ENCODE results near the gene TELO2. TPM values are rescaled to one million over a fixed set of nuclear protein-coding genes. Genes with fewer than 3 reads are reported as not detected.

TELO2 gene
- total and polyA plus RNA-seq, 4 donors: 24.4 to 64.2 (median 42.8) TPM

- WGBS, 2 donors: 76 to 89% methylated on average over 14 to 15 of the region's 15 CpGs
These were observed 59.0 kb downstream of the TELO2 start for GRCh38 chr16:1552129-1552528.

GRCh38 chr16:1553946-1554825 is 61.0 kb downstream of the TELO2 start:
- Histone ChIP-seq H3K9me3 (ENCODE audit: control insufficient read depth in 4 of 4, insufficient read depth in 3 of 4, low read length in 3 of 4) (no peaks in the 10 kb centered on the region), H3K4me3 (no peak overlapping the region), H3K9ac (ENCODE audit: insufficient read depth in 1 of 2, low read length in 2 of 2) (no peak overlapping the region), H3K27me3 (ENCODE audit: control insufficient read depth in 3 of 3, insufficient read depth in 3 of 3, low read length in 2 of 3) (no peaks in the 10 kb centered on the region), H3K27ac (ENCODE audit: low read depth in 1 of 2, low read length in 1 of 2) (no peak overlapping the region), H3K36me3 (ENCODE audit: control insufficient read depth in 4 of 4, insufficient read depth in 4 of 4, low read length in 4 of 4) (peaks cover 0 to 57% (median 24%) of the 10 kb centered on the region in 4 donors), H3K4me1 (ENCODE audit: control insufficient read depth in 5 of 5, insufficient read depth in 5 of 5, low read length in 5 of 5) (peaks cover 0 to 15% (median 0%) of the 10 kb centered on the region in 5 donors)
- WGBS, 2 donors: 93 to 94% methylated on average over 19 of the region's 19 CpGs
- TF ChIP-seq, protein P1, sequence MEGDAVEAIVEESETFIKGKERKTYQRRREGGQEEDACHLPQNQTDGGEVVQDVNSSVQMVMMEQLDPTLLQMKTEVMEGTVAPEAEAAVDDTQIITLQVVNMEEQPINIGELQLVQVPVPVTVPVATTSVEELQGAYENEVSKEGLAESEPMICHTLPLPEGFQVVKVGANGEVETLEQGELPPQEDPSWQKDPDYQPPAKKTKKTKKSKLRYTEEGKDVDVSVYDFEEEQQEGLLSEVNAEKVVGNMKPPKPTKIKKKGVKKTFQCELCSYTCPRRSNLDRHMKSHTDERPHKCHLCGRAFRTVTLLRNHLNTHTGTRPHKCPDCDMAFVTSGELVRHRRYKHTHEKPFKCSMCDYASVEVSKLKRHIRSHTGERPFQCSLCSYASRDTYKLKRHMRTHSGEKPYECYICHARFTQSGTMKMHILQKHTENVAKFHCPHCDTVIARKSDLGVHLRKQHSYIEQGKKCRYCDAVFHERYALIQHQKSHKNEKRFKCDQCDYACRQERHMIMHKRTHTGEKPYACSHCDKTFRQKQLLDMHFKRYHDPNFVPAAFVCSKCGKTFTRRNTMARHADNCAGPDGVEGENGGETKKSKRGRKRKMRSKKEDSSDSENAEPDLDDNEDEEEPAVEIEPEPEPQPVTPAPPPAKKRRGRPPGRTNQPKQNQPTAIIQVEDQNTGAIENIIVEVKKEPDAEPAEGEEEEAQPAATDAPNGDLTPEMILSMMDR (IDR thresholded peaks at IDR 0.05; ENCODE audit: control extremely low read depth, extremely low read depth): no peak
- no peak for ATAC-seq (ENCODE audit: insufficient read depth, low FRiP score)
- DNase-seq: no peak

More at GRCh38 chr16:1552129-1552528, 59.0 kb downstream of the TELO2 start:
- TF ChIP-seq, protein P1 (IDR thresholded peaks at IDR 0.05; ENCODE audit: control extremely low read depth, extremely low read depth): no peak
- ATAC-seq (ENCODE audit: insufficient read depth, low FRiP score) (no peak), DNase-seq (no peak)
- H3K27ac ChIP-seq (ENCODE audit: low read depth in 1 of 2, low read length in 1 of 2): peak overlapping the region in 1 of 2 donors; percentile 18
- no peak overlapping the region for H3K9ac ChIP-seq (ENCODE audit: insufficient read depth in 1 of 2, low read length in 2 of 2)
- no peak overlapping the region for H3K4me3 ChIP-seq
- H3K9me3 ChIP-seq (ENCODE audit: control insufficient read depth in 4 of 4, insufficient read depth in 3 of 4, low read length in 3 of 4): no peaks in the 10 kb centered on the region
- peaks cover 0 to 24% (median 0%) of the 10 kb centered on the region in 5 donors for H3K4me1 ChIP-seq (ENCODE audit: control insufficient read depth in 5 of 5, insufficient read depth in 5 of 5, low read length in 5 of 5)
- peaks cover 0 to 51% (median 28%) of the 10 kb centered on the region in 4 donors for H3K36me3 ChIP-seq (ENCODE audit: control insufficient read depth in 4 of 4, insufficient read depth in 4 of 4, low read length in 4 of 4)
- H3K27me3 ChIP-seq (ENCODE audit: control insufficient read depth in 3 of 3, insufficient read depth in 3 of 3, low read length in 2 of 3): no peaks in the 10 kb centered on the region

DNA sequence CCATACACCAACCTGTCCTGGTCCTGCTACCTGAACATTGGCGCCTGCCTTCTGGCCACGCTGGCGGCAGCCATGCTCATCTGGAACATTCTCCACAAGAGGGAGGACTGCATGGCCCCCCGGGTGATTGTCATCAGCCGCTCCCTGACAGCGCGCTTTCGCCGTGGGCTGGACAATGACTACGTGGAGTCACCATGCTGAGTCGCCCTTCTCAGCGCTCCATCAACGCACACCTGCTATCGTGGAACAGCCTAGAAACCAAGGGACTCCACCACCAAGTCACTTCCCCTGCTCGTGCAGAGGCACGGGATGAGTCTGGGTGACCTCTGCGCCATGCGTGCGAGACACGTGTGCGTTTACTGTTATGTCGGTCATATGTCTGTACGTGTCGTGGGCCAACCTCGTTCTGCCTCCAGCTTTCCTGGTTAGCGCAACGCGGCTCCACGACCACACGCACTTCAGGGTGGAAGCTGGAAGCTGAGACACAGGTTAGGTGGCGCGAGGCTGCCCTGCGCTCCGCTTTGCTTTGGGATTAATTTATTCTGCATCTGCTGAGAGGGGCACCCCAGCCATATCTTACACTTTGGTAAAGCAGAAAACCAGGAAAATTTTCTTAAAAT is 61.8 kb downstream of the TELO2 start:
- WGBS, 2 donors: 94% methylated on average over 34 of the region's 34 CpGs

More for the DNA sequence above, 61.8 kb downstream of the TELO2 start:
- no peak overlapping the region for H3K4me3 ChIP-seq
- no peak overlapping the region for H3K9ac ChIP-seq (ENCODE audit: insufficient read depth in 1 of 2, low read length in 2 of 2)
- H3K27ac ChIP-seq (ENCODE audit: low read depth in 1 of 2, low read length in 1 of 2): no peak overlapping the region
- H3K9me3 ChIP-seq (ENCODE audit: control insufficient read depth in 4 of 4, insufficient read depth in 3 of 4, low read length in 3 of 4): no peaks in the 10 kb centered on the region
- TF ChIP-seq, protein P1 (IDR thresholded peaks at IDR 0.05; ENCODE audit: control extremely low read depth, extremely low read depth): no peak
- H3K27me3 ChIP-seq (ENCODE audit: control insufficient read depth in 3 of 3, insufficient read depth in 3 of 3, low read length in 2 of 3): no peaks in the 10 kb centered on the region
- ATAC-seq (ENCODE audit: insufficient read depth, low FRiP score) (no peak), DNase-seq (no peak)
- H3K4me1 ChIP-seq (ENCODE audit: control insufficient read depth in 5 of 5, insufficient read depth in 5 of 5, low read length in 5 of 5): peaks cover 0 to 15% (median 0%) of the 10 kb centered on the region in 5 donors
- H3K36me3 ChIP-seq (ENCODE audit: control insufficient read depth in 4 of 4, insufficient read depth in 4 of 4, low read length in 4 of 4): peaks cover 0 to 57% (median 30%) of the 10 kb centered on the region in 4 donors

All from lung (tissue), 12 donors.